GM19023 (cell line): ENCODE measurements around the gene CCDC30.
"Not testable (repeated sequence)": the region's sequence is repeated elsewhere in the genome, so short reads cannot be mapped to it uniquely, and the experiment has no call there.

Source experiments
- ATAC-seq: cut with Tn5 transposase; IDR thresholded peaks from one replicate; pipeline ENCODE4 v1.9.1; 2021; ENCODE audit warnings: mild to moderate bottlenecking, moderate library complexity; ENCODE audit not compliant: unreplicated experiment

Gene CCDC30

GRCh38 chr1:42523171-42523570 is 60.1 kb downstream of the CCDC30 start:
- no peak for ATAC-seq

- ATAC-seq: no peak
Observed at GRCh38 chr1:42524330-42524729, 61.2 kb downstream of the CCDC30 start.

- ATAC-seq: no peak
Observed at GRCh38 chr1:42529724-42530181, 66.7 kb downstream of the CCDC30 start.

DNA sequence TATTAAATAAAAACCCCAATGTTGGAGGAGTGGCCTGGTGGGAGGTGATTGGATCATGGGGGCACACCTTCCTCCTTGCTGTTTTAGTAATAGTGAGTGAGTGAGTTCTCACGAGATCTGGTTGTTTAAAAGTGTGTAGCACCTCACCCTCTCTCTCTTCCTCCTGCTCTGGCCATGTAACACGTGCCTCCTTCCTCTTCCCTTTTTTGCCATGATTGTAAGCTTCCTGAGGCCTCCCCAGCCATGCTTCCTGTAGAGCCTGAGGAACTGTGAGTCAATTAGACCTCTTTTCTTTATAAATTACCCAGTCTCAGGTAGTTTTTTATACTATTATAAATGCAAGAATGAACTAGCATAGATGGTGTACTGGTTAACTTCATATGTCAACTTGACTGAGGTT is 68.0 kb downstream of the CCDC30 start:
- no peak for ATAC-seq

GRCh38 chr1:42533101-42533863 is 70.2 kb downstream of the CCDC30 start:
- no peak for ATAC-seq

- no peak for ATAC-seq
Observed at GRCh38 chr1:42541104-42541503, 78.0 kb downstream of the CCDC30 start.

GRCh38 chr1:42551180-42551579 is 88.1 kb downstream of the CCDC30 start:
- no peak for ATAC-seq

- ATAC-seq: no peak
Observed at GRCh38 chr1:42551590-42551989, 88.5 kb downstream of the CCDC30 start.

- no peak for ATAC-seq
Observed at GRCh38 chr1:42552636-42553035, 89.5 kb downstream of the CCDC30 start.

GRCh38 chr1:42557230-42557851 is 94.3 kb downstream of the CCDC30 start:
- ATAC-seq: no peak

- no peak for ATAC-seq
Observed at GRCh38 chr1:42567038-42567437, 104.0 kb downstream of the CCDC30 start.

DNA sequence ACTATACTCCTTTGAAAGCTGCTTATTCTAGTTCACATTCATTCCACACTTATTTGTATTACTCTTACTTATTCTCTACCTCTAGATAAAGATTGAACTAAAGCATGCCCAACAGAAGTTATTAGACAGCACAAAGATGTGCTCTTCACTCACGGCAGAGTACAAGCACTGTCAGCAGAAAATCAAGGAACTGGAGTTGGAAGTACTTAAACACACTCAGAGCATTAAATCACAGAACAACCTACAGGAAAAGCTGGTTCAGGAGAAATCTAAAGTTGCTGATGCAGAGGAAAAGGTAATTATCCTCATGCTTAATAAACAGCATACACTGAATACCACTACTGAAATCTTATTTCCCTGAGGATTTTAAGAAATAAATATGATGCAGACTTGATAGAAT is 113.8 kb downstream of the CCDC30 start:
- ATAC-seq: no peak

DNA sequence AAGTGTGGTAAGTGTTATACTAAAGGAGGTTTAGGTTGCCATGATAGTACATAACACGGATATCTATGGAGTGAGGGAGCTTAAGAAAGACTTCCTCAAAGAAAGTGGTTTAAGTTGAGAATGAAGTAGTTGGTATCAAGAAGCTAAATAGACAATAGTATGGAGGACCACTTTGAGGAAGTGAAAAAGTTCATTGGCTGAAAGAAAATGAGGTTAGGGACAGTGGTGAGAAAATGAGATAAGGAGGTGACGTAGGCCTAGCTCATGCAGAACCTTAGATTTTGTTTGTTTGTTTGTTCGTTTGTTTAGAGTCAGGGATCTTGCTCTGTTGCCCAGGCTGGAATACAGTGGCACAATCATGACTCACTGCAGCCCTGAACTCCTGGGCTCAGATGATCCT is 122.9 kb downstream of the CCDC30 start:
- no peak for ATAC-seq

GRCh38 chr1:42587753-42588152 is 124.7 kb downstream of the CCDC30 start:
- ATAC-seq: no peak

DNA sequence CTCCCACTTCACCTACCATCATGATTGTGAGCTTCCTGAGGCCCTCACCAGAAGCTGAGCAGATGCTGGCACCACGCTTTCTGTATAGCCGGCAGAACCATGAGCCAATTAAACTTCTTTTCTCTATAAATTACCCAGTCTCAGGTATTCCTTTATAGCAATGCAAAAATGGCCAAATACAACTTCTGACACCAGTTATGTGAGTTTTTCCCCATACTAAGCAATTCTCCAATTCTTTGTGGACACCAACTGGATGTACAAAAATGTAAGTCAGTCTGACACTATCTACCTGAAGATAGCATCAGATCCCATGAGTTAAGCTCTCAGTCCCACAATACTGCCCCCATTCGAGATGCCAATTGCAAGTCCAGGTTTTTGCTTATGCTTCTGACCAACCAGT is 129.7 kb downstream of the CCDC30 start:
- ATAC-seq: no peak

DNA sequence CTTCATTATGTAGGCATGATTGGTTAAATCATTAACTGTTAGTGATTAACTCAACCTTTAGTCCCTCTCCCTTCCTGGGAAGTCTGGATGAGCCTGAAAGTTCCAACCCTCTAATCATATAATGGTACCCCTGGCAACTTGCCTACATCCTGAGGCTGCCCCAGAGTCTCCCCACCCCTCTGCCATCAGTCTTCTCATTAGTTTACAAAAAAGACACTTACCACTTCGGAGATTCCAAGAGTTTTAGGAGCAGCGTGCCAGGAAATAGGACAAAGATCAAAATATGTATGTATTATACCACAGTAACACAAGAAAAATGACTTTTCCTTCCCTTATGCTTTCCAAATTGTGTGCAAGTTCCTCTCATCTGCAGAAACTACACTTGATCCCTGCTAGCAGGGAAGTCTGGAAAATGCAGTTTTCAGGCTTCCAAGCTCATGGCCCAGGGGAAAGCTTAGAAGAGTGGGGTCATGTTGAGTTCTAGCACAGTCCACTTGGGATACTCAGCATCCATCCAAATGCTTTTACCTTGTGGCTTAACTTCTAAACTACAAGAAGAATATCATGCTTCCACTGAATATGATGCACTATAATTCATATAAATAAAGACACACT is 130.5 kb downstream of the CCDC30 start:
- ATAC-seq: no peak

DNA sequence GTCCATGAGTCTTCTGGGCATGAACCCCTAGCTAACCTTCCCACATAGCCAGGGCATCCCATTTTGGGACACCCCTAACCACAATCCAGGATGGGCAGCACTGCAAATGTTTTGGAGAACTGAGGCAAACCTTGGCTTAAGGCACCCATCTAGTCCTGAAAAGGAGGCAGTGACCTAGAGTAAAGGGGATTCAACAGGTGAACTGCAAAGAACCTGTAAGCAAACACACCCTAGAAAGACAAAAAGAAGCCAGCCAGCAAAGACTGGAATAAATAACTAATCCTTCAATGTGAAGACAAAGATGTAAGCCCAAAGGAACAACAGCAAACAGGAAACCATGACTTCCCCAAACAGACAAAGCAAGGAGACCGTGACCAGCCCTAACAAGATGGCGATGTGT is 138.4 kb downstream of the CCDC30 start:
- ATAC-seq: no peak

DNA sequence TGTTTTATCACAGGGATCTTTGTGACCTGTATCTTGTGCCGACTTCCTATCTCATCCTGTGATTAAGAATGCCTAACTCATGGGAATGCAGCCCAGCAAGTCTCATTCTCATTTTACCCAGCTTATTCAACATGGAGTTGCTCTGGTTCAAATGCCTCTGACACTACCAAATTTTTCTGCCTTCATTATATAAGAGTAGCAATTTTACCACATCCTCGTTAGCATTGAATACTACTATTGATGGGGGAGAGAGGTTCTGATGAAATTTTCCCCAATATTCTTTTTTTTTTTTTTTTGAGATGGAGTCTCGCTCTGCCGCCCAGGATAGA is 150.7 kb downstream of the CCDC30 start:
- ATAC-seq: no peak

DNA sequence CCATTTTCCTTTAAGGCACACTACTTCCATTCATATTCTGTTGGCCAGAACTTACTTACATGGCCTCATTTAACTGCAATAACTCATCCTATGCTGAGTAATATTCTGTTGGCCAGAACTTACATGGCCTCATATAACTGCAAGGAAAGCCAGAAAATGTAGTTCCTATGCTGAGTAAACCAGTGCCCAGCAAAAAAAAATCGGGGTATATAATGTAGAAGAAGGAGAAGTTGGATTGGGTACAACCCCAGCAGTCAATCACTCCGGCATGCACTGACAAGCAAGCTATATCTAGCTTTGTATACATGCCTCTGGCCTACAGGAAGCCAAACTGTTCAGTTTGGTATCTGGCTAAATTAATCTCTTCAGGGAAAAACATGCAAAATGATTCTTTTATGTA is 155.8 kb downstream of the CCDC30 start:
- no peak for ATAC-seq

DNA sequence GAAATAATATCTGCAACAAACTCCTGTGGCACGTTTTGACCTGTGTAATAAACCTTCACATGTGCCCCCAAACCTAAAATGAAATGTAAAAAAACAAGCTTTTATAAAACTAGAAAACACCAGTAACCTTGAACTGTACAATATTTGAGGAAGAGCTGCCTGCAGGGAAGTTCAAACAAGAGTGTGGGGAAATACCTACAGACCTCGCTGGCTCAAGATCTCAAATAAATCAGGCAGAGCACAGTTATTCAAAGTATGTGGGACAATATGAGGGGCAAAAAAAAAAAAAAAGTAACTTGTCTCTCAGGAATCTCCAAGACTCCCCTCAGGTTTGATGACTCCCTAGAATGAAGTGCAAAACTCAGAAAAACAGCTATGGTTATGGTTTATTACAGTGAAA is 157.2 kb downstream of the CCDC30 start:
- no peak for ATAC-seq

GRCh38 chr1:42621180-42621579 is 158.1 kb downstream of the CCDC30 start:
- ATAC-seq: not testable (repeated sequence)

DNA sequence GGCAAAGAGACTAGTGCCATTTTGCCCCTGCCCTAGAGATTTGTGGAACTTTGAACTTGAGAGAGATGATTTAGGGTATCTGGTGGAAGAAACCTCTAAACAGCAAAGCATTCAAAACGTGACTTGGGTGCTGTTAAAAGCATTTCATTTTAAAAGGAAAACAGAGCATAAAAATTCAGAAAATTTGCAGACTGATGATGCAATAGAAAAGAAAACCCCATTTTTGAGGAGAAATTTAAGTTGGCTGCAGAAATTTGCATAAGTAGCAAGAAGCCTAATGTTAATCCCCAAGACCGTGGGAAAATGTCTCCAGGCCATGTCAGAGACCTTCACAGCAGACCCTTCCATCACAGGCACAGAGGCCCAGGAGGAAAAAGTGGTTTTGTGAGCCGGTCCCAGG is 164.1 kb downstream of the CCDC30 start:
- not testable (repeated sequence) for ATAC-seq
